Activated naive CD4-positive, alpha-beta T cell treated with anti-CD3 and anti-CD28 coated beads, Interleukin-2, amount 50 U/mL, for 24 hours (primary cell): Measurements from ENCODE around the gene PTPN1.

Source experiments
- H3K27ac Mint-ChIP-seq: one replicate; pipeline ENCODE4 v1.8.0; 2021; ENCODE audit warnings: mild to moderate bottlenecking, mixed read lengths
- H3K27me3 Mint-ChIP-seq: one replicate; pipeline ENCODE4 v1.8.0; 2021; ENCODE audit warnings: mixed read lengths
- H3K36me3 Mint-ChIP-seq: one replicate; pipeline ENCODE4 v1.8.0; 2021; ENCODE audit warnings: mixed read lengths
- H3K4me1 Mint-ChIP-seq: one replicate; pipeline ENCODE4 v1.8.0; 2021; ENCODE audit warnings: mixed read lengths
- H3K4me3 Mint-ChIP-seq: one replicate; pipeline ENCODE4 v1.8.0; 2021; ENCODE audit warnings: mild to moderate bottlenecking, mixed read lengths
- H3K9me3 Mint-ChIP-seq: one replicate; pipeline ENCODE4 v1.8.0; 2021; ENCODE audit warnings: mixed read lengths

PTPN1 gene

GRCh38 chr20:50550531-50550930 is 40.3 kb downstream of the PTPN1 start:
- H3K36me3 Mint-ChIP-seq, result peaks cover 10% of the 10 kb centered on the region
- peak overlapping the region; percentile 90 for H3K27ac Mint-ChIP-seq
- H3K9me3 Mint-ChIP-seq, result no peaks in the 10 kb centered on the region
- H3K4me1 Mint-ChIP-seq, result peaks cover 28% of the 10 kb centered on the region
- no peak overlapping the region for H3K4me3 Mint-ChIP-seq
- no peaks in the 10 kb centered on the region for H3K27me3 Mint-ChIP-seq

DNA sequence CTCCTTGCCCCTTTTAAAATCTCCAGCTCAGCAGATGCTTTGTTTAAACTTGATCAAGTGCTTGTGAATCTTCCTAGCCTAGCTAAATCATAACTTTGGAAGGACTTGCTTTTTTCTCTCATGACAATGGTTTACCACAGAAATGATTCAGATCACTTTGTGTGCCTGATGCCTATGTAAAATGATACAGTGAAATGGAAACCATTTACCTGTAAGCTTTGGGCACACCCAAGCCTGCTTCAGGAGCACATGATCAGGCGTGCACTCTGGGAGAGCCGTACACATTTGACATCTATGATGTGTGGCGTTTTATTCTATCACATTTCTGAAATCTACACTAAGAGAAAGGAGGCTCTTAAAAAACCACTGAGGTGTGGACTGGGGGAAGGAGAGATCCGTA is 41.1 kb downstream of the PTPN1 start:
- no peaks in the 10 kb centered on the region for H3K9me3 Mint-ChIP-seq
- H3K36me3 Mint-ChIP-seq, result peaks cover 10% of the 10 kb centered on the region
- no peak overlapping the region for H3K4me3 Mint-ChIP-seq
- no peaks in the 10 kb centered on the region for H3K27me3 Mint-ChIP-seq
- peak overlapping the region; percentile 97 for H3K27ac Mint-ChIP-seq
- peaks cover 20% of the 10 kb centered on the region for H3K4me1 Mint-ChIP-seq

- no peak overlapping the region for H3K27ac Mint-ChIP-seq
- no peaks in the 10 kb centered on the region for H3K9me3 Mint-ChIP-seq
- peaks cover 14% of the 10 kb centered on the region for H3K4me1 Mint-ChIP-seq
- H3K27me3 Mint-ChIP-seq, result no peaks in the 10 kb centered on the region
- peaks cover 9% of the 10 kb centered on the region for H3K36me3 Mint-ChIP-seq
- H3K4me3 Mint-ChIP-seq, result no peak overlapping the region
Measured at GRCh38 chr20:50552979-50553378, 42.8 kb downstream of the PTPN1 start.

DNA sequence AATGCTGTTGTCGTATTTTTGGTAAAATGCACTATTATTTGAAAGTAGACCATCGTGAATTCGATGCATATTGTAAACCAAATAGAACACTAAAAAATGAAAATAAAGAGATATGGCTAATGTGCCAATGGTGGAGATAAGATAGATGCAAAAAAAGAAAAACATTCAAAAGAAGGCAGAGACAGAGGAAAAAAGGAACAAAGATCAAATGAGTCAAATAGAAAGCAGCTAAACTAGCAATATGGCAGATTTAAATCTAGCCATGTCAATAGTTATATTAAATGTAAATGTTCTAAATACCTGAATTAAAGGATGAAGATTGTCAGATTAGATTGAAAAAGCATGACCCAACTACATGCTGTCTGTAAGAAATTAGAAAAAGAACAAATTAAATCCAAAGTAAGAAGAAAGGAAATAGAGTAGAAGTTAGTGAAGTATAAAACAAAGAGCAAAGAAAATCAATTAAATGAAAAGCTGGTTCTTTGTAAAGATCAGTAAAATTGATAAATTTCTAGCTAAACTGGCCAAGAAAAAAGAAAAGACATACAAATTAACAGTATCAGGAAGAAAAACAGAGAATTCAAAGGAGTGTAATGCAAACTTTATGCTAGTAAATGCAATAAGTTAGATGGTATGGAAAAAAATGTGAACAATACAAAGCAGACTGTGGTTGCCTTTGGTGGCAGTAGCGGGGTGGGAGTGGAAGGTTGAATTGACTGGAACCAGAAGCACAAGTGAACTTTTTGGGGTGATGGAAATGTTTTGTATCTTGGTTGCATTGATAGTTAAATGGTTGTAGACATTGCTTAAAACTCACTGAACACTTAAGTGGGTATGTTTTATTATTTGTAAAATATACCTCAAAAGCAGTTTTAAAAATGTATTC is 44.8 kb downstream of the PTPN1 start:
- H3K27me3 Mint-ChIP-seq, result no peaks in the 10 kb centered on the region
- H3K36me3 Mint-ChIP-seq, result peaks cover 12% of the 10 kb centered on the region
- H3K27ac Mint-ChIP-seq, result no peak overlapping the region
- no peaks in the 10 kb centered on the region for H3K9me3 Mint-ChIP-seq
- H3K4me3 Mint-ChIP-seq, result no peak overlapping the region
- peaks cover 28% of the 10 kb centered on the region for H3K4me1 Mint-ChIP-seq

DNA sequence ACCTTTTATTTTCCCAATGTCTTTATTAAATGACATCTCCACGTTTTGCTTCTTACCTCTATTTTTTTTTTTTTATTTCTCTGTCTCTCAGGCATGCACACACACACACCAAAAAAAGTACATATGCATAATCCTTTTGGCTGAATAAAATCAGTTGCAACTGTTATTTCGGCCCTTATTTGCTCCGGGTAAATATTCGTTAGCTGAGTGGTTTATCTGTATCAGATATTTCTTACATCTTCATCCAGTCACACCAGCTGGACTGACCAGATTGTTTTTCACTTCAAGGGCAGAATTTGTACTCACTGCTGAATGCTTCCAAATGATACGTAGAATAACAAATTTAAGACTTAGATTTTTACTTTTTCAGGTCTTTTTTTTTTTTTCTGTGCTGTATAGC is 45.5 kb downstream of the PTPN1 start:
- peak overlapping the region; percentile 41 for H3K4me3 Mint-ChIP-seq
- peaks cover 12% of the 10 kb centered on the region for H3K36me3 Mint-ChIP-seq
- peaks cover 32% of the 10 kb centered on the region for H3K4me1 Mint-ChIP-seq
- H3K27ac Mint-ChIP-seq, result no peak overlapping the region
- H3K9me3 Mint-ChIP-seq, result no peaks in the 10 kb centered on the region
- no peaks in the 10 kb centered on the region for H3K27me3 Mint-ChIP-seq

GRCh38 chr20:50557549-50558134 is 47.5 kb downstream of the PTPN1 start:
- Mint-ChIP-seq H3K9me3 (no peaks in the 10 kb centered on the region), H3K4me3 (no peak overlapping the region), H3K36me3 (peaks cover 13% of the 10 kb centered on the region), H3K27ac (peak overlapping the region; percentile 19), H3K4me1 (peaks cover 50% of the 10 kb centered on the region), H3K27me3 (no peaks in the 10 kb centered on the region)

GRCh38 chr20:50558483-50558925 is 48.3 kb downstream of the PTPN1 start:
- H3K36me3 Mint-ChIP-seq, result peaks cover 18% of the 10 kb centered on the region
- H3K27me3 Mint-ChIP-seq, result no peaks in the 10 kb centered on the region
- H3K4me1 Mint-ChIP-seq, result peaks cover 58% of the 10 kb centered on the region
- H3K27ac Mint-ChIP-seq, result peak overlapping the region; percentile 87
- no peaks in the 10 kb centered on the region for H3K9me3 Mint-ChIP-seq
- no peak overlapping the region for H3K4me3 Mint-ChIP-seq

DNA sequence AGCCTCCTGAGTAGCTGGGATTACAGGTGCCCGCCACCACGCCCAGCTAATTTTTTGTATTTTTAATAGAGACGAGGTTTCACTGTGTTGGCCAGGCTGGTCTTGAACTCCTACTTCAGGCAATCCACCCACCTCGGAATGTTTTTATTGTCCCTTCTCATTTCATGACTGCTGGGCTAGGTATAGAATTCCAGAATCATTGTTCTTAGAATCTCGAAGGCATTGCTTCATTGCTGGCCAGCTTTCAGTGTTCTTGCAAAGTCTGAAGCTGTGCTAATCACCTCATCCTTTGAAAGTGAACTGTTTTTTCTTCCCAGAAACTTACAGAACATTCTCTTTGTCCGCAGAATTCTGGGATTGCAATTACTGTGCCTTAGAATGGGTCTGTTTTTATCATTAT is 49.0 kb downstream of the PTPN1 start:
- H3K4me3 Mint-ChIP-seq, result peak overlapping the region; percentile 71
- H3K27me3 Mint-ChIP-seq, result no peaks in the 10 kb centered on the region
- no peaks in the 10 kb centered on the region for H3K9me3 Mint-ChIP-seq
- H3K27ac Mint-ChIP-seq, result peak overlapping the region; percentile 95
- peaks cover 62% of the 10 kb centered on the region for H3K4me1 Mint-ChIP-seq
- peaks cover 18% of the 10 kb centered on the region for H3K36me3 Mint-ChIP-seq

DNA sequence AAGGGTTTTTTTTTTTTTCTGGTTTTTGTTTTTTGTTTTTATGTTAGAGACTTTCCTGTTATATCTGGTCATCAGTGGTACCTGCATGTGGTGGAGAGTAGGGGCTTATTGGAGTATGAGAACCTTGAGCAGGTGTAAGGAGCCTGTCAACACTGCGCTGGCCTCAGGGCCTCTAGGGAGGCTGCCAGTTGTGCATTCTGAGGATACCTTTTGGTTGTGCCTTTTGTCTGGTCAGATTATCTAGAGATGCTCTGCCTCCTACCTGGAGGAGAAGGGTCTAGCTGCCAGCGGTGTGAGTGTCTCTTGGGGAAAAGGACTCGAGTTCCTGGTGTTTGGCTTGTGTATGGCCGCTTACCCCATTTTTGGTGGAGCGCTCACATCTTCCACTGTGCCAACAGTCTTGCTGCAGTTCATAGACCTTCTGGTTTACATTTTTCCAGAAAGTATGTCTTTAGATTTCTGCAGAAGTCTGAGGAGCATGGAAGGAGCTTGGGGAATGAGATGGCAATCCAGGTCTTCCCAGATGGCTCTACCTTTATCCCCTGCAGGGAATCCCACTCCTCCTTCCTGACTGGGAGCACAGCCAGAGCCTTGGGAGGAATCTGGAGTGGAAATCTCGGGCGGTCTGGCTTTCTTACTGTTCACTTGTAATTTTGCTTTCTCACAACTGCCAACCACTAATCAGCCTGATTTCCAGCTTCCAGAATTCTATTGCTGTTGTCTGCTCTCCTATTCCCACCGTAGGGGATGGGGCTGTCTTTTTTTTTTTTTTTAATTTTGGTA is 49.9 kb downstream of the PTPN1 start:
- no peaks in the 10 kb centered on the region for H3K27me3 Mint-ChIP-seq
- H3K36me3 Mint-ChIP-seq, result peaks cover 18% of the 10 kb centered on the region
- peaks cover 71% of the 10 kb centered on the region for H3K4me1 Mint-ChIP-seq
- no peaks in the 10 kb centered on the region for H3K9me3 Mint-ChIP-seq
- H3K4me3 Mint-ChIP-seq, result peak overlapping the region; percentile 71
- peak overlapping the region; percentile 95 for H3K27ac Mint-ChIP-seq

GRCh38 chr20:50560867-50561266 is 50.7 kb downstream of the PTPN1 start:
- Mint-ChIP-seq H3K9me3 (no peaks in the 10 kb centered on the region), H3K27ac (peak overlapping the region; percentile 99), H3K4me3 (peak overlapping the region; percentile 94), H3K27me3 (no peaks in the 10 kb centered on the region), H3K36me3 (peaks cover 18% of the 10 kb centered on the region), H3K4me1 (peaks cover 73% of the 10 kb centered on the region)

DNA sequence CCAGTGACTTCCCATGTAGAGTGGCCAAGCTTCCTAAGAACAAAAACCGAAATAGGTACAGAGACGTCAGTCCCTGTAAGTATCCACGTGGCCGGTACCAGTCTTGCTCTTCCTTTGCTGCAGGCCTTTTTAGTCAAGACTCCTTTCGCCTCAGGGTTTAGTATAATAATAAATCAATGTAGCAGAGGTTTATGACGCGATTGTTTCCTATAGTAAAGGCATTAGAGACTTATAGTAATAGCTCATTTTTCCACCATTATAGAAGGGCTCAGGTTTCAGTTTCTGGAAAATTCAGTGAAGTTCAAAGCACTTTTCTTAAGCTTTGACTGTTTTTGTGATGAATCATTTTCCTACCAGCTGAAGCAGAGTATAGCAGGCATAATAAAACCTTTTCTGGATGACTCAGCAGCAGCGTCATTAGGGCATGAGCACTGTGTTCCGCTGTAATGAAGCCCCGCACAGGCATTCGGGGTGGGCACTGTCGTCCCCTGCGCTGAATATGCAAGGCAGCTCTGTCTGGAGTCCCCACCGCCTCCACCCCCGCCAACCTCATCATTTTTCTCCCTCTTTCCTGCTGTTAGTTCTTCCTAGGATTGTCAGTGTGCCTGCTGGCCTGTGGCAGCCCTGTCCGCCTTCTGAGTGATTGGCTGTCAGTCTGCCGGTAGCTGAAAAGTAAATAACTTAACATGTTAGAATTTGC is 51.3 kb downstream of the PTPN1 start:
- peak overlapping the region; percentile 94 for H3K4me3 Mint-ChIP-seq
- H3K9me3 Mint-ChIP-seq, result no peaks in the 10 kb centered on the region
- peaks cover 18% of the 10 kb centered on the region for H3K36me3 Mint-ChIP-seq
- H3K4me1 Mint-ChIP-seq, result peaks cover 76% of the 10 kb centered on the region
- peak overlapping the region; percentile 99 for H3K27ac Mint-ChIP-seq
- H3K27me3 Mint-ChIP-seq, result no peaks in the 10 kb centered on the region

- H3K27ac Mint-ChIP-seq, result peak overlapping the region; percentile 99
- H3K4me1 Mint-ChIP-seq, result peaks cover 80% of the 10 kb centered on the region
- no peak overlapping the region for H3K4me3 Mint-ChIP-seq
- no peaks in the 10 kb centered on the region for H3K27me3 Mint-ChIP-seq
- H3K36me3 Mint-ChIP-seq, result peaks cover 20% of the 10 kb centered on the region
- no peaks in the 10 kb centered on the region for H3K9me3 Mint-ChIP-seq
Measured at GRCh38 chr20:50562262-50562701, 52.1 kb downstream of the PTPN1 start.

DNA sequence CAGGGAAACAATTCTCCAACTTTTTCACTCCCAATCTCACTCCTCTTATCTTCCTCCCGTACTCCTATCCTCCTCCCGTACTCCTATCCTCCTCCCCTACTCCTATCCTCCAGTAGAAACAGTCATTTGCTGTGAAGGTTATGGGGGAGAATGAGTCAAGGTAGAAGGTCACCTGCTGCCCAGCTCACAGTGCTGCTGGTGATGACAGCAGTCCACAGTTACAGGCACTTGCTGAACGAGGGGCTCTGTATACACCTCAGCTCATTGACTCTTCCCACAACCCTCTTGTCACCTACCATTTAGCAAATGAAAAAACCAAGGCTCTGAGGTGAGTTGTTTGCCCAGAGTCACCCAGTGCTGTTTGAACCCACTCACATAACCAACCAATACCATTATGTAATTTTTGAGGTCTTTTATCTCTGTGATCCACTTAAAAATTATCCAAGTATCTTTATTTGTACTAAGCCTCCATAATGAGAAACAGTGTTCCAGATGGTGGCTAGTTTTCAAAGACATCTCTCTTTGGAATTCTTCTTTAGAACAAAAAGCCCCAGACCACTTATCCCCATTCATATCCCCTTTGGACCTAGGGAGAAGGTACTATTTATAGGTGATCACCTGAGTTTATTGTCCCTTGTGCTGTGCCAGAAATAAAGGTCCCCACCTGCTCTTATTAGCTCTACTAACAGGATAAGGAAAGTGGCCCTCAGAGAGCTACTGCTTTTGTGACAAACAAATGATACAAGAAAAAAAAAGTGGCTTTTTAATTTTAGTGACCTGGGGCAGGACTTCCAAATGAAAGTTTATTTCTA is 53.2 kb downstream of the PTPN1 start:
- Mint-ChIP-seq H3K4me1 (peaks cover 79% of the 10 kb centered on the region), H3K4me3 (peak overlapping the region; percentile 73), H3K27me3 (no peaks in the 10 kb centered on the region), H3K27ac (peak overlapping the region; percentile 99), H3K9me3 (no peaks in the 10 kb centered on the region), H3K36me3 (peaks cover 24% of the 10 kb centered on the region)

- H3K4me3 Mint-ChIP-seq, result no peak overlapping the region
- H3K9me3 Mint-ChIP-seq, result no peaks in the 10 kb centered on the region
- H3K27ac Mint-ChIP-seq, result peak overlapping the region; percentile 99
- no peaks in the 10 kb centered on the region for H3K27me3 Mint-ChIP-seq
- H3K36me3 Mint-ChIP-seq, result peaks cover 28% of the 10 kb centered on the region
- peaks cover 82% of the 10 kb centered on the region for H3K4me1 Mint-ChIP-seq
Measured at GRCh38 chr20:50565383-50565782, 55.2 kb downstream of the PTPN1 start.
